ENCODE results near the gene FANCC. TPM values are rescaled to one million over a fixed set of nuclear protein-coding genes. Genes with fewer than 3 reads are reported as not detected.

The FANCC gene
- polyA plus RNA-seq, 4 donors: 4.9 to 20.6 (median 7.1) TPM

DNA sequence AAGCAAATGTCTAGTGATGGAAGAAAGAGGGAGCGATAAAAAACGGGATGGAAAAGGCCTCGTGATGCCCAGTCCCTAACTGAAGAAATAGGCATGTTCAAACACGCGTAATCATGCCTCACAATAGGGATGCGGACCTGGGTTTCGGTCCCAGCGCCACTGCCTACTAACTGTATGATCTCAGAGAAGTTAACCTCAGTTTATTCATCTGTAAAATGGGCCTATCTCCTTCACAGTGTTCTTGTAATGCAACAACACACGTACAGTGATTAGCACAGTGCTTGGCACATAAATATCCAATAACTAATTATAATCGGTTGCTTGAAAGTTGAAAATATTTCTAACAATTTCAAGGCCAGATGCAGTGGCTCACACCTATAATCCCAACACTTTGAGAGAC is 181.8 kb downstream of the FANCC start:
- 96 to 99% (median 98%) methylated on average over 10 of the region's 10 CpGs for WGBS, 3 donors
- H3K9me3 ChIP-seq (ENCODE audit: control insufficient read depth in 2 of 2, insufficient read depth in 1 of 2, low read depth in 1 of 2, low read length in 1 of 2): no peaks in the 10 kb centered on the region
- H3K4me1 ChIP-seq (ENCODE audit: control insufficient read depth in 3 of 3, insufficient read depth in 2 of 3, low read depth in 1 of 3, low read length in 2 of 3): peaks cover 0 to 12% (median 0%) of the 10 kb centered on the region in 3 donors
- no peak overlapping the region for H3K4me3 ChIP-seq (ENCODE audit: low read depth in 1 of 3, low read length in 3 of 3)
- DNase-seq (no peak), FAIRE-seq (no peak)
- H3K27me3 ChIP-seq (ENCODE audit: control insufficient read depth in 3 of 3, insufficient read depth in 3 of 3, low read length in 3 of 3): no peaks in the 10 kb centered on the region
- H3K36me3 ChIP-seq (ENCODE audit: control insufficient read depth in 3 of 3, insufficient read depth in 2 of 3, low read depth in 1 of 3, low read length in 3 of 3): peaks cover 0 to 25% (median 0%) of the 10 kb centered on the region in 3 donors
- H3K27ac ChIP-seq (ENCODE audit: low read depth in 1 of 3, low read length in 2 of 3): no peak overlapping the region

DNA sequence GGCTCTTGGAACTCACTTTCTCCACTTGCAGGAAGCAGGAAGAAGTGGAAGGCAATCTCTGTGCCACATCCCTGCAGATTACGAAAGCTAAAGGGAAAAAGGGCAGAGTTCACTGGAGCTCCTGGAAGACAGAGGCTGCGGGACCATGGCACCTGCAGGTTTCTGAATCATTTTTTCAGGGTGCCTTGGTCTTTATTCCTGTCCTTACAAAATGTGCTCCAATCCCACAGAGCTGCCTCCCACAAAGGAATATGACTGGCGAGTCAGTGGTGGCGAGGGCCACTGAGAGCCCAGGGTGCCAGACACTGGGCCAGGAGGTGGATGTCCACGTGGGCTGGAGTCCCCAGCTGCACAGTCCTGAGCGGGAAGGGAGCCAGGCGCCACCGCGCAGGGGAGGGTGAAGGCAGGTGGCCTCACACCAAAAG is 183.0 kb downstream of the FANCC start:
- no peaks in the 10 kb centered on the region for H3K9me3 ChIP-seq (ENCODE audit: control insufficient read depth in 2 of 2, insufficient read depth in 1 of 2, low read depth in 1 of 2, low read length in 1 of 2)
- no peaks in the 10 kb centered on the region for H3K27me3 ChIP-seq (ENCODE audit: control insufficient read depth in 3 of 3, insufficient read depth in 3 of 3, low read length in 3 of 3)
- peak overlapping the region; percentile 6 to 61 (median 57) for H3K27ac ChIP-seq (ENCODE audit: low read depth in 1 of 3, low read length in 2 of 3)
- H3K4me1 ChIP-seq (ENCODE audit: control insufficient read depth in 3 of 3, insufficient read depth in 2 of 3, low read depth in 1 of 3, low read length in 2 of 3): peaks cover 0 to 18% (median 3%) of the 10 kb centered on the region in 3 donors
- FAIRE-seq (no peak), DNase-seq (peak; percentile 83 to 95)
- WGBS, 3 donors: 14 to 70% (median 46%) methylated on average over 9 of the region's 9 CpGs
- no peak overlapping the region for H3K4me3 ChIP-seq (ENCODE audit: low read depth in 1 of 3, low read length in 3 of 3)
- peaks cover 0 to 25% (median 0%) of the 10 kb centered on the region in 3 donors for H3K36me3 ChIP-seq (ENCODE audit: control insufficient read depth in 3 of 3, insufficient read depth in 2 of 3, low read depth in 1 of 3, low read length in 3 of 3)

DNA sequence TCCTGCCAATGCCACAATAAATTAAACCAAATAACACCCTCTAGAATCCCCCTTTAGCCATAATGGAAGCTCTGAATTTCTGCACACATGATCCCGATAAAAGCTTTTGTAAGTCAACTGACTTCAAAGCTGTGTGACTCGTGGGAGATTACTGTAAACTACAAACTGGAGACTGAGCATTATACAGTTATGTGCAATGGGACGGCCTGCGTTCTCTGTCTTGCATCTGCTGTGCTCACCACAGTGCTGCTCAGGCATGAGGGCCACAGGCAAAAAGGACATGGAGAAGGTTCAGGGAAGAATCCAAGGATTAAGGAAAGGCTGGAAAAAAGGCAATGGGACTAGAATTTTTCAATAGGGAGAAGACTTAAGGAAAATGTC is 184.2 kb downstream of the FANCC start:
- FAIRE-seq: no peak
- 80 to 91% (median 89%) methylated on average over 4 of the region's 4 CpGs for WGBS, 3 donors
- Histone ChIP-seq H3K27me3 (ENCODE audit: control insufficient read depth in 3 of 3, insufficient read depth in 3 of 3, low read length in 3 of 3) (no peaks in the 10 kb centered on the region), H3K9me3 (ENCODE audit: control insufficient read depth in 2 of 2, insufficient read depth in 1 of 2, low read depth in 1 of 2, low read length in 1 of 2) (no peaks in the 10 kb centered on the region), H3K4me1 (ENCODE audit: control insufficient read depth in 3 of 3, insufficient read depth in 2 of 3, low read depth in 1 of 3, low read length in 2 of 3) (peaks cover 0 to 18% (median 3%) of the 10 kb centered on the region in 3 donors), H3K4me3 (ENCODE audit: low read depth in 1 of 3, low read length in 3 of 3) (no peak overlapping the region), H3K27ac (ENCODE audit: low read depth in 1 of 3, low read length in 2 of 3) (peak overlapping the region in 2 of 3 donors; percentile 6 to 19), H3K36me3 (ENCODE audit: control insufficient read depth in 3 of 3, insufficient read depth in 2 of 3, low read depth in 1 of 3, low read length in 3 of 3) (peaks cover 0 to 17% (median 0%) of the 10 kb centered on the region in 3 donors)
- DNase-seq: no peak

DNA sequence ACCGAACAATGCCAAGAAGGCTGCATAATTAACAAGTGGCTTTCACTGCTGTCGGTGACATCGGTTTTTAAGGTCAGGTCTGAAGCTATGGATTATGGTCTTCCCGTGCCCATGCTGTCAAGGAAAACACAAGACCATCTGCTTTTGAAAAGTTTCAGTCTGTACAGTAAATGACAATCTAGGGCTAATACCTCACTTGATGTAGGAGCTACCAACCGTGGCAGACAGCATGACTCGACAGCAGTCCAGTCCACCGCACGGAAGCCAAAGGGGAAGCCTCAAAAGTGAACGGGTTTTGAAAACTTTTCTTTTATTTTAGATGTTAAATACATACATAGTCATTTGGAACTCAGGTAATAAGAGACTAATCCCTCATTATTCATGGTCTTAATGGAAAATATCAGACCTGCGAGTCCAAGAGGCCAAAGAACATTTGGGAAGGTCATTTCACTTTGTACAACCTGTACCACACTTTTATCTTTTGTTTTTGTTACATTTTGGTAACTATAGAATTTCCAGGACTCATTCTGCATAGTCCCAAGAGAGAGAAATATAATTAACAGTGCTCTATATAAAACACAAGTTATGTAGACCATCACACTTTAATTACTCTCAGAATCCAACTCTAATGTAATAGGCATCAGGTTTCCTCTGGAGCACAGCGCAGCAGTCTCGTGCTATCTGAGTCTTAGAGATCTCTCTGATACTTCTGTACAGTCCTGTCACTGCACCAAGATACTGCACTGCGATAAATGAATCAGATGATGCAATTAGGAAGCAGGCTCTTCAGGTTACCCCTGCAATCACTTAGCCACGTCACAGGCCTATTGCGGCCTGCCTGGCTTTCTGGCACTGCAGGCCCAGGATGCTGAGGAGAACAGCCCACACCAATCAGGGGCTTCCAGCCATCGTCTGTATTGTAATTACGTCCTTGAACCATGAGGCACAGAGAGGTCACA is 184.9 kb downstream of the FANCC start:
- no peak for DNase-seq
- Histone ChIP-seq H3K4me3 (ENCODE audit: low read depth in 1 of 3, low read length in 3 of 3) (no peak overlapping the region), H3K4me1 (ENCODE audit: control insufficient read depth in 3 of 3, insufficient read depth in 2 of 3, low read depth in 1 of 3, low read length in 2 of 3) (peaks cover 0 to 18% (median 3%) of the 10 kb centered on the region in 3 donors), H3K9me3 (ENCODE audit: control insufficient read depth in 2 of 2, insufficient read depth in 1 of 2, low read depth in 1 of 2, low read length in 1 of 2) (no peaks in the 10 kb centered on the region), H3K36me3 (ENCODE audit: control insufficient read depth in 3 of 3, insufficient read depth in 2 of 3, low read depth in 1 of 3, low read length in 3 of 3) (peaks cover 0 to 10% (median 0%) of the 10 kb centered on the region in 3 donors), H3K27me3 (ENCODE audit: control insufficient read depth in 3 of 3, insufficient read depth in 3 of 3, low read length in 3 of 3) (no peaks in the 10 kb centered on the region), H3K27ac (ENCODE audit: low read depth in 1 of 3, low read length in 2 of 3) (peak overlapping the region in 1 of 3 donors; percentile 19)
- no peak for FAIRE-seq
- 80 to 90% (median 87%) methylated on average over 17 of the region's 17 CpGs for WGBS, 3 donors

DNA sequence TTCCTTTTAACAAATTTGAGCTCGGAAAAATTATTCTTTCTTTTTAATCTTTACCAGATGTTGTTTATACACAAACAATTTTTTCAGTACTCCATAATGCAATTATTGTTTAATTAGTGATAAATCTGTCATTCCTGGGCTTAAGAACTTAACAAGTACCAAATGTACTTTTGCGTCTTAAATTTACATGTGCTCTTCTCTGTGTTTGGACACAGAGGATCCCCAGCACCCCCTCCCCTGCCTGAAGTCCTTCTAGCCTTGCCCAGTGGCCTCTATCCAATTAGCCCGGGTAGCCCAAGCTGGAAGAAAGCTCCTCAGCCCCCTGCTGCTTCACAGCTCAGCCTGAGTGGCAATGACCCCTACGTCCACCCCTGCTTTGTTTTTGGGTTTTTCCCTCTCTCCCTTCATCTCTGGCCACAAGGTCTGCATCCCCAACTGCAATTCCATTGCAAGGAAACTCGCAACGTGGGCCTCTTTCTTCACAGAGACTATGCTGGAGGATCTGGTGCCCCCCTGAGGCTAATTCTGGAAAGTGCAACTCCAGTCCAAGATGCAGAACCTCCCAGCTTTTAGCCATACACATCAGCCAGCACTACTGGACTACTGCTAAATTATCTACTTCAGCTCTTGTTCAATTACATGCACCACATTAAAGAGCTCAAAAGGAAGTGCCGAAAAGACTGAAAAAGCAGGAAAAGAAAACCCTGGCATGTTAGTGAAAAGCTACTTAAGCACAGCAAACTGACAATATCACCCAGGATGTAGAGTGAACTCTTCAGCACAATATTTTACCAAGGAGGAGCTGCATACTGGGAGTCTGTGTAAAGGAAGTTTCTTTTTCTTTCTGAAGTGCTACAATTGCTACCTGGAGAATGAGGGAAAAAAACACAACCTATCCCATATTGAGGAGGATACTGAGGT is 186.2 kb downstream of the FANCC start:
- no peak for FAIRE-seq
- peaks cover 0 to 21% (median 3%) of the 10 kb centered on the region in 3 donors for H3K4me1 ChIP-seq (ENCODE audit: control insufficient read depth in 3 of 3, insufficient read depth in 2 of 3, low read depth in 1 of 3, low read length in 2 of 3)
- WGBS, 3 donors: 36 to 47% (median 46%) methylated on average over 7 of the region's 7 CpGs

DNA sequence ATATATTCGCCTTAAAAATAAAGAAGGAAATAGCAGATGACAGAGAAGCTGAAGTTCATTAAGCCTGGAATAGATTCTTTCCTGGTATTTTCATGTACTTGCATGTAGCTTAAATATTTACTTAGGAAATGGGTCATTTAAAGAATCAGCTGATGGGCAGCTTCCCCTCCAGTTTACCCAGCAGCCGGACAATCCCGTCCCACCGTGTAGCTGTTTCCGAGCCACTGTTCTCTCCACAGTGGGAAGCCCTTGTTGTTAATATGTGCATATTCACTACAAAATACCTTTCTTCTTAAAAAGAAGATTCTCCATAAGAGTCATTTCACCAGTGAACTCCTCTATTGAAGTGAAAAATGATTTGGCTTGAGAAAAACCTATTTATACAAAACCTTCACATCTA is 187.0 kb downstream of the FANCC start:
- Histone ChIP-seq H3K4me3 (ENCODE audit: low read depth in 1 of 3, low read length in 3 of 3) (no peak overlapping the region), H3K27ac (ENCODE audit: low read depth in 1 of 3, low read length in 2 of 3) (no peak overlapping the region), H3K36me3 (ENCODE audit: control insufficient read depth in 3 of 3, insufficient read depth in 2 of 3, low read depth in 1 of 3, low read length in 3 of 3) (peaks cover 0 to 4% (median 0%) of the 10 kb centered on the region in 3 donors), H3K27me3 (ENCODE audit: control insufficient read depth in 3 of 3, insufficient read depth in 3 of 3, low read length in 3 of 3) (no peaks in the 10 kb centered on the region), H3K4me1 (ENCODE audit: control insufficient read depth in 3 of 3, insufficient read depth in 2 of 3, low read depth in 1 of 3, low read length in 2 of 3) (peaks cover 0 to 21% (median 3%) of the 10 kb centered on the region in 3 donors), H3K9me3 (ENCODE audit: control insufficient read depth in 2 of 2, insufficient read depth in 1 of 2, low read depth in 1 of 2, low read length in 1 of 2) (no peaks in the 10 kb centered on the region)
- WGBS, 3 donors: 63 to 82% (median 72%) methylated on average over 5 of the region's 5 CpGs
- DNase-seq: no peak
- FAIRE-seq: no peak

More for the DNA sequence above, 186.2 kb downstream of the FANCC start:
- DNase-seq: peak; percentile 74 to 76
- Histone ChIP-seq H3K27ac (ENCODE audit: low read depth in 1 of 3, low read length in 2 of 3) (peak overlapping the region in 1 of 3 donors; percentile 14), H3K9me3 (ENCODE audit: control insufficient read depth in 2 of 2, insufficient read depth in 1 of 2, low read depth in 1 of 2, low read length in 1 of 2) (no peaks in the 10 kb centered on the region), H3K27me3 (ENCODE audit: control insufficient read depth in 3 of 3, insufficient read depth in 3 of 3, low read length in 3 of 3) (no peaks in the 10 kb centered on the region), H3K4me3 (ENCODE audit: low read depth in 1 of 3, low read length in 3 of 3) (no peak overlapping the region), H3K36me3 (ENCODE audit: control insufficient read depth in 3 of 3, insufficient read depth in 2 of 3, low read depth in 1 of 3, low read length in 3 of 3) (peaks cover 0 to 4% (median 0%) of the 10 kb centered on the region in 3 donors)

DNA sequence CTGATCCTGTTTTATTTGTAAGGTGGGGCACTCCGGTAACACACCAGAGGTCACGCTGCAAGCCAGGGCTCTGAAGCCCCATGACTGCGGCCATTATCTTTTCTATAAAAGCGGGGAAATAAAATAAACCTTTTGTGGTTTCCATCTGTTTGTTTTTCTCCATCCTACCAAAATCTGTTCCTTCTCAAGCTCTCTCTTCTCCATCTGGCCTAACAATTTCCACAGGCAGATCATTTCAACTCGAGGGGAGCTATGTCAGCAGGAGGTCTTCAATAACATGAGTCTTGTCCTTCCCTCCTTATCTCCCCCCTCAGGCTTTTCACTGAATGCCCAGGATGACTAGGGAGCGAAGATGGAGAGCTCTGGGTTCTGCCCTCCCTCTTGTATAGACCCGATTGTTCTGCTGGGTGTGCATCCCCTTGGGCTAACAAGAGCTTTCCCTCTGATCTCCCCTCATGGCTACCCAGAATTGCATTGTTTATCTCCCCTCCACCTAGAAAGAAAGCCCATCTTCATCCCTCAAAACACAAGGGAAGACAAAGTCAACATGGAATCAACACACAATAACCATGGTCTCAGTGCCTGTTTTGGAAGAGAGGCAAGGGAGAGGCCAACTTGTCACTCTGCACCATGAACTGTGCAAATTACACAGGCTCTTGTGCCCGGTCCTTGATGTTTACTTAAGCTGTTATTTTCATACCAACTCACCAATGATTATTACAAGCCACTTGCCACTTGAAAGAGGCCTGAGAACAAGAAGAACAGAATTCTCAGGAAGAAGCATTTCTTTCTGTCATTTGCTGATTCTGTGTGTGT is 187.8 kb downstream of the FANCC start:
- Histone ChIP-seq H3K4me3 (ENCODE audit: low read depth in 1 of 3, low read length in 3 of 3) (no peak overlapping the region), H3K27ac (ENCODE audit: low read depth in 1 of 3, low read length in 2 of 3) (peak overlapping the region in 1 of 3 donors; percentile 30), H3K9me3 (ENCODE audit: control insufficient read depth in 2 of 2, insufficient read depth in 1 of 2, low read depth in 1 of 2, low read length in 1 of 2) (no peaks in the 10 kb centered on the region), H3K27me3 (ENCODE audit: control insufficient read depth in 3 of 3, insufficient read depth in 3 of 3, low read length in 3 of 3) (no peaks in the 10 kb centered on the region), H3K4me1 (ENCODE audit: control insufficient read depth in 3 of 3, insufficient read depth in 2 of 3, low read depth in 1 of 3, low read length in 2 of 3) (peaks cover 0 to 21% (median 3%) of the 10 kb centered on the region in 3 donors), H3K36me3 (ENCODE audit: control insufficient read depth in 3 of 3, insufficient read depth in 2 of 3, low read depth in 1 of 3, low read length in 3 of 3) (peaks cover 0 to 4% (median 0%) of the 10 kb centered on the region in 3 donors)
- DNase-seq (peak in 1 of 2 donors; percentile 28), FAIRE-seq (no peak)
- 74 to 80% (median 80%) methylated on average over 8 of the region's 8 CpGs for WGBS, 3 donors
